GM19193 (cell line): ENCODE measurements around the gene ALK.

Source experiments
- POLR2A ChIP-seq: IDR thresholded peaks from 4 replicates; pipeline ENCODE4 v1.6.1; 2011; ENCODE audit not compliant: insufficient read depth, insufficient read length; ENCODE audit errors: extremely low read depth

Gene ALK

DNA sequence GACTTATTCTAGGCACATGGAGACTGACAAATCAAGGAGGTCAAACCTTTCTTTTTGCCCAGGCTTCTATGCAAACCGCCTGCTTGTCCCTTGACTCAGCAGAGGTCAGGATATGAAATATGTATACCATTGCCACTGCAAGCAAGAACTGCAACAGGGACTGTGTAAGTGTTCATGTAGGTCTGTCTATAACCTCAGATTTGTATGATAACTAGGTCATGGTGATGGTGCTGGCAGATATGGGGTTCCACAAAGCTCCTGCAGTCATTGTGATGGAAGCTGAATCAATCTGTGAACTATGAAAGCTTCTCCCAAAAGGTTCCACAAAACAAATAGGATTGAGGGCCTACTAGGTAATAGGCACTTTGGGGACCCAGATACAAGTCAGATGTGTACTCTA is 489.9 kb downstream of the ALK start:
- TF ChIP-seq POLR2A = no peak

- no peak for TF ChIP-seq POLR2A
Observed at GRCh38 chr2:29430382-29431112, 490.8 kb downstream of the ALK start.

DNA sequence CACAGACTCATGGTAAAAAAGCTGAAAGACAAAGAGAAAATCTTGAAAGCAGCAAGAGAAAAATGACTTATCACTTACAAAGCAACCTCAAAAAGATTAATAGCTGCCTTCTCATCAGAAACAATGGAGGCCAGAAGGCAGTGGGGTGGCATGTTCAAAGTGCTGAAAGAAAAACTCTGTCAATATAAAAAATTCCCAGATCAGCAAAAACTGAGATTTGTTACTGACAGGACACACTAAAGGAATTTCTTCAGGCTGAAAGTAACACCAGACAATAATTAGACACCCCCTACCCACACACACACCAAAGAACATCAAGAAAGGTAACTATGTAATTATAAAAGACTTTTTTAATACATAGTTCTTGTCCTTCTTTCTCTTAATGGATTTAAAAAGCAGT is 495.0 kb downstream of the ALK start:
- TF ChIP-seq POLR2A = no peak

DNA sequence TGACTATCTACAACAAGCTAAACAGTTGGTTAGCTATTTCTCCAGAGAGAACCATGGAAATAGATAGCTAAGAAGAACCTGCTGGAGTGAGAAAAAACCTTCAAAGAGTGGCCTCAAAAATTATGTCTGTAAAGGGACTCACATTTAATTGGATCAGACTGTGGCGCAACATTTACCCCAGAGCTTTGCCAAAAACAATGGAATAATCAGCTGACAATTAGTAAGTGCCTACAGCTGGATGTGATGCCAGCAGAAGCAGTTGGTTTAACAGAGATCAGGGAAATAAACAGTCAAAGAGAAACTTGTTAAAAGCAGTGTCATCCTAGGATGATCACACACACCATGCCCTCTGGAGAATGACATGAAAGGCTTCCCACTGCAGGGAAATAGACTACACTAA is 495.5 kb downstream of the ALK start:
- TF ChIP-seq POLR2A = no peak

GRCh38 chr2:29423061-29423666 is 498.2 kb downstream of the ALK start:
- no peak for TF ChIP-seq POLR2A

GRCh38 chr2:29420999-29421782 is 500.2 kb downstream of the ALK start:
- TF ChIP-seq POLR2A = no peak

DNA sequence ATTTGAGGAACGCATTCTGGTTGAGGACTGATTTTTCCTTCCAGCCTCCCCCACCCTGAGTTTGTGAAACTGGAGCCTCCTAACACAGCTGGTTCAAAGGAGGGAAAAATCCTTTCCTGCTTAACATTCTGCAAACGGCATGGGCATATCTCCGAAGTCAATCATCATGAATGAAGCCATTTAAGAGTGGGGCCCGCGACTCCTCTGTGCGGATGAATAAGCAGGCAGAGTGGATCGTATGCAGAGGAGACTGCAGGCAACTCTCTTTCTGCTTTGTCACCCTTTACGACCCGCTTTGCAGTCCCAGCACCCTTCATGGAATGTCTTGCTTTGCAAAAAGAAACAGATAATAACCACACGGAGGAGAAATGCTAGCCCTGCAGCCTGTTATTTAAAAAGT is 500.9 kb downstream of the ALK start:
- no peak for TF ChIP-seq POLR2A

DNA sequence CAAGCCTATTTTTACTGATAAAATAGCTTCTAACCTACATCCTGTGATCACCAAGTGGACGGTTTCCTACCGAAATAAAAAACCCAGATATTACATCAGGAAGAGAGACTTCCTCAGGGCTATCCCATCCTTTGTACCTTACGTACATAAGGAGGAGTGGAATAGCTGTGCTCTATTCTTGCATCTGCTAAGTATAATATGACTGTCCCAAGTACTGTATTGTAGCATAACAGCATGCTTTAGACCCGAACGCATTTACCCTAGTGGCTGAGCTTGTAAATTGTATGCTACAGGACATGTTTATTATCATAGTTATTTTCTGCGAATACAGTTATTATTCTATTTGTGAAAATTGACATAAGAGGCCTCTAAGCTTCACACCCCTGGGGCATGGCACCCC is 503.8 kb downstream of the ALK start:
- TF ChIP-seq POLR2A = no peak

- no peak for TF ChIP-seq POLR2A
Observed at GRCh38 chr2:29412197-29412925, 509.0 kb downstream of the ALK start.

- TF ChIP-seq POLR2A = no peak
Observed at GRCh38 chr2:29405707-29406106, 515.7 kb downstream of the ALK start.

DNA sequence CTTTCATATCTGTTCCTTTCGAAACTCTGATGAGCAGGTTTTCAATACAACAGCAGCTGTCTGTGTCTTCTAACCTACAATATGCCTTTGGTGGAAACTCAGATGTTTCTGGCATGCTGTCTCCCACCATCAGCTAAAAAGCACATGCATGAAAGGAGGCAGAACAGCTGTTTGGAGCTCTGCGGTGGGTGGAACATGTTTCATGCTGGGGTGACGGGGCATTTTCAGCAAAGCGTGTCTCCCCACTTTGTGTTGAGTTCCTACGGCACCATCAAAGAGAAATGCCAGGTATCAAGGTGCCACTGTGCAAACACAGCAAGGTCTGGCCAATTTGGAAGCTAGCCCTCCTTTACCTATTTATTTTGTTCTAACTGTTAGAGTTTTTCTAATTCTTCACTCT is 516.1 kb downstream of the ALK start:
- TF ChIP-seq POLR2A = no peak

- no peak for TF ChIP-seq POLR2A
Observed at GRCh38 chr2:29401994-29402393, 519.4 kb downstream of the ALK start.

DNA sequence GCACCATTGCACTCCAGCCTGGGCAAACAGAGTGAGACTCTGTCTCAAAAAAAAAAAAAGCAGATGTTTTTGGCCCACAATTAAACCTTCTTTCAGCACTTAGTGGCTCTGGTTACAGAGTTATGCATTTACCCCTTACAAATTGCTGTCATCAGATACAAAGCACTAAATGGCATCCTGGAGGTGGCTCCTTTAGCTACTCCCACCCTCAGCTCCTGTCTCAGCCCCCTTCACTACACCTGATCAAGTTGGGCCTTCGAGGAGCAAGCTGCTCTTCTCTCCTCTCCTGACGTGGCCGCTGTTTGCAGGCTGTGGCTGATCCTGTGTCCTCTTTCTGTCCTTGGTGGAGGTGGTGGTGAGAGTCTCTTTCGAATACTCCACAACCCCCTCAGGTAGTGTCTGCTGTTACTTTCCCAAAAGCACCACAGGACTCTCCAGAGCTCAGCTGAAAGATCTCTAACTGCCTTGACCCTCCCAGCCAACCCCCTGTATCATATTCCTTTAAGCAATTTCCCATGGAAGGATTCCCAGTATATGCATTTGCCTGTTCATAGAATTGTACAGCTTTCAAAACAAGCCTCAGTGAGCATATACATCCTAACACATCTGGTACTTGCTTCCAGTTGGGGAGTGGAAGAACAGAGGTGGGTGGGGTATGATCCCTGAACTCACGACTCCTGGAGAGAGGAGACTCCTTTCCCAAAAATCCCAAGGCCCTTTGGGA is 520.3 kb downstream of the ALK start:
- no peak for TF ChIP-seq POLR2A

GRCh38 chr2:29398384-29399237 is 522.8 kb downstream of the ALK start:
- TF ChIP-seq POLR2A = no peak
